ENCODE measurements around the gene ANKAR. TPM values are rescaled to one million over a fixed set of nuclear protein-coding genes. Genes with fewer than 3 reads are reported as not detected.

The ANKAR gene
- total and polyA plus RNA-seq, 4 experiments from 2014 or later = 2.8 to 20.2 (median 12.7) TPM

Other genes starting within 250 kb of the ANKAR start
- gene WDR75, start 233.2 kb upstream of the ANKAR start, total RNA-seq = 10 to 100 TPM; 60.8 to 61.4 TPM
- 10 to 100 TPM; 12.3 to 23.3 TPM for gene WDR75, start 233.2 kb upstream of the ANKAR start, polyA plus RNA-seq
- 10 to 100 TPM; 27.4 to 30.0 TPM for gene SLC40A1, start 93.9 kb upstream of the ANKAR start, total RNA-seq
- 100 to 1,000 TPM in 1 of 2 donors, 10 to 100 TPM in 1; 98.3 to 328 TPM for gene SLC40A1, start 93.9 kb upstream of the ANKAR start, polyA plus RNA-seq
- 10 to 100 TPM; 46.9 to 47.0 TPM for gene ASNSD1, start 13.2 kb upstream of the ANKAR start, total RNA-seq
- gene ASNSD1, start 13.2 kb upstream of the ANKAR start, polyA plus RNA-seq = 10 to 100 TPM; 62.2 to 68.7 TPM
- gene OSGEPL1, start 88.1 kb downstream of the ANKAR start, total RNA-seq = 10 to 100 TPM; 19.1 TPM
- 10 to 100 TPM in 1 of 2 donors, 1 to 10 TPM in 1; 7.5 to 12.3 TPM for gene OSGEPL1, start 88.1 kb downstream of the ANKAR start, polyA plus RNA-seq
- gene ORMDL1, start 109.7 kb downstream of the ANKAR start, total RNA-seq = 100 to 1,000 TPM; 187 to 190 TPM
- gene ORMDL1, start 109.7 kb downstream of the ANKAR start, polyA plus RNA-seq = 100 to 1,000 TPM; 109 to 129 TPM
- gene PMS1, start 109.8 kb downstream of the ANKAR start, total RNA-seq = 10 to 100 TPM; 29.1 to 35.1 TPM
- 10 to 100 TPM in 1 of 2 donors, 1 to 10 TPM in 1; 9.1 to 16.1 TPM for gene PMS1, start 109.8 kb downstream of the ANKAR start, polyA plus RNA-seq